Myocyte (in vitro differentiated cells): Measurements from ENCODE around the gene ITGA5. TPM values are rescaled to one million over a fixed set of nuclear protein-coding genes. Genes with fewer than 3 reads are reported as not detected.

Source experiments
- DNase-seq: peaks from one replicate; pipeline ENCODE4 v3.0.0-alpha.2; 2012; ENCODE audit warnings: low read depth
- total RNA-seq: library from RNA; depleted of rRNA; stranded (reverse); fragments of >200 nt; gene quantifications from 2 replicates; pipeline ENCODE4 v1.2.3, GENCODE V29; 2014

The ITGA5 gene
- total RNA-seq, 1 donor from 2014 or later, result 221 TPM

- DNase-seq, result no peak
Measured at GRCh38 chr12:54390176-54390667, 28.8 kb downstream of the ITGA5 start.

DNA sequence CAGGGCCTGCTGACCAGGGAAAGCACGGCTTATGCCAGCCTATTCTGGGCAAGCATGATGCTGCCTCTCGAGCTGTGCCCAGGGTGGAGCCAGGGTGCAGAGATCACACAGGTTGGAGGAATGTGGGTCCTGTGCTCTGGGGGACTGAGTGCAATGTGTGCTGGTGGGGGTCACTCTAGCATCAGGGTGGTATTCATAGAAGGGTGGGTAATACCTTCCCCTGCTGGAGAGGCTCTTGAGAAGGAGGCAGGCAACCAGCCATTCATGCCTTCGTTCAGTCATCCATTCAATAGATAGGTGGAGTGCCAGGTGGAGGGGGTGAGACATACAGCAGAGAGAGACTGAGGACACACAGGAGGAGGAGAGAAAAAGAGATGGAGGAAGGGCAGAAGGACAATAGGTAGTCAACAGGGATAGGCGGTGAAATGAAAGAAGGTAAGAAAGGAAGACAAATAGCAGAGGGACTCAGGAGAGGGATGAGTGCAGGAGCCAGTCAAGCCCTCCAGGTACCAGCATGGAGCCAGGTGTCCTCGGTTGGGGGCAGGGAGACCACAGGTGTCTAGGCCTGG, 29.4 kb downstream of the ITGA5 start:
- no peak for DNase-seq

DNA sequence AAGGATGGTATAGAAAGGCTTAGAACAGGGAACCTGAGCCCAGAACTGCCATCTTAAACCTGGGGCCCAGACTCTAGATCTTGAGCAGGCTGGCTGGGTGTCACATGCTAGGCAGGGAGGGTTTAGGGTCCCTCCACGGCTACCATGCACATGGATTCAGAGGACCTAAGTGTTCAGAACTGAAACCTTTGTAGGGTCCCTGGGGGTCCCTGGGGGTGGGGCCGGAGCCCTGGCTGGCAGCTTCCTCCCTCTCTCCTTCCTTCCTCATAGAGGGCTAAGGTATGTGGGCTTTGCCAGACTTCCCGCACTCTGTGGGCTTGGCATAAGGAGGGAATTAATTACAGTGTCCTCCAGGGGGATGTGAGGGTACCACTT, 29.9 kb downstream of the ITGA5 start:
- DNase-seq, result no peak

DNA sequence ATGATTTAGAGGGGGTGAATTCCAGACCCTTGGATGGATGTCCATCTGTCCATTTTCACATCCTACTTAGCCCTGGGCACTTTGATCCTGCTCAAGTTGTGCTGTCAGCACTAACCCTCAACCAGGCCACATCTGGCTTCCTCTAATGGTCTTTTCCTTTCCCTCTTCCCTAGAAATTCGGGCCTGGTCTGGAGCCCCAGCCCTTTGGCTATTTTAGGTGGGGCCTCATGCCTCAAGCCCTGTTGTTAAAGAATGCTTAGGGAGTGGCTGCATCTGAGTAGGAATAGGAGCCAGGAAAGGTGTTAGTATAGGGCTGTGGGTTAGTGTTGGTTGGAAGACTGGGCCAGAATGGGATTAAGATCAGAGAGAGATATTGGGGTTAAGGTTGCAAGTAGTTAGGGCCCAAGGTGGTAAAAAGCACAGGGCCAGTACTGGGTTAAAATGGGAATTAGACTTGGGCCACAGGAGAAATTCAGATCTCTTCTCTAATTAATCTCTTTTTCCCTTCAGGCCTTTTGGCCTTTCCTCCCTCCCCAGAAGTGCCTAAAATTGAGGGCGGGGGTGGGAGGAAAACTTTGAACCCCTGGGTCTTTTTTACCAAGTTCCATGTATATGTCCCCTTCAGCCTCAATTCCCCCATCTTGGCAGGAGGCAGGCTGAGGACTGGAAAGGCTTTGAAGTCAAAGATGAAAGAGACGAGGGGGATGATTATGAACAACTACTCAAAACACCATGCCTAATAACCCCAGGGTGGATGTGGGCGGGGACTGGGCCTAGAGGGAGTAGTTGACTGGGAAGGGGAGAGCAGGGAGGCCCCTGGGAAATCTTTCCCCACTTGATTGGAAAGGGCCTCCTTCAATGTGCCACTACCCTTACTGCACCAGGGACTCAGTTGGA, 30.6 kb downstream of the ITGA5 start:
- DNase-seq, result no peak

GRCh38 chr12:54387114-54387467, 32.0 kb downstream of the ITGA5 start:
- DNase-seq, result no peak

DNA sequence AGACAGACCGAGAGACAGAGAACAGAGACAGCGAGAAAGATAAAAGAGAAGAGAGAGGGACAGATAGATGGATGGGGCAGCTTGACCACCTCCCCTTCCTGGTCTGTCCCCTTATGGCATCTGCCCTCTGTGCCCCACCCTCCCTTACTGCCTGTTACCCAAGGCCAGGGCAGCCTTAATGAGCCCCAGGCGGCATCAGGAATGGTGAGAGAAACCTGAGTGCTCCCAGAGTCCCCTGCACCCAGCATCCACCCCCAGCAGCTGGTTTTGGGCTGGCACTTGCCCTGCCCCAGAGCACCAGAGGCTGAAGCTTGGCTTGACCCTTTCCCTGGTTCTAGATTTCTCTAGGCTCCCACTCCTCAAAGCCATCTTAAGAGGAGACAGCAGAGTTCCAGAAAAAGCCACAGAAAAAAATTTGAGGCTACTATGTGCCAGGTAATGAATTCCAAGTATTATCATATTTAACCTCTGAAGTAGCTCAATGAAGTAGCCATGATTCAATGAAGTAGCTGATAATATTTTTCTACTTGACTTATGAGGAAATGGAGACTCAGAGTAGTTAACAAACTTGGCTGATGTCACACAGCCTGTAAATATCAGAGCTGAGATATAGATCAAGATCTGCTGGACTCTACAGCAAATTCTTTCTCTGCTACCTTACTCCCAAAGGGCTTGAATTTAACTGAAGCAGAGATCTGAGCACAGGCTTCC, 32.5 kb downstream of the ITGA5 start:
- no peak for DNase-seq

- no peak for DNase-seq
Measured at GRCh38 chr12:54385251-54385914, 33.7 kb downstream of the ITGA5 start.

GRCh38 chr12:54384591-54385041, 34.5 kb downstream of the ITGA5 start, which contains the start of gene ZNF385A:
Gene ZNF385A, minus strand, starts transcription at chr12:54384733. Its CDS starts 219 bp downstream, at chr12:54384514.
- DNase-seq, result no peak

GRCh38 chr12:54383041-54383609, 35.9 kb downstream of the ITGA5 start:
- peak; percentile 76 for DNase-seq

GRCh38 chr12:54381136-54381535, 37.9 kb downstream of the ITGA5 start:
- no peak for DNase-seq

GRCh38 chr12:54379398-54380201, 39.5 kb downstream of the ITGA5 start:
- peak; percentile 93 for DNase-seq

GRCh38 chr12:54378796-54379397, 40.2 kb downstream of the ITGA5 start:
- DNase-seq, result peak; percentile 70

GRCh38 chr12:54377797-54378515, 41.1 kb downstream of the ITGA5 start:
- DNase-seq, result no peak

DNA sequence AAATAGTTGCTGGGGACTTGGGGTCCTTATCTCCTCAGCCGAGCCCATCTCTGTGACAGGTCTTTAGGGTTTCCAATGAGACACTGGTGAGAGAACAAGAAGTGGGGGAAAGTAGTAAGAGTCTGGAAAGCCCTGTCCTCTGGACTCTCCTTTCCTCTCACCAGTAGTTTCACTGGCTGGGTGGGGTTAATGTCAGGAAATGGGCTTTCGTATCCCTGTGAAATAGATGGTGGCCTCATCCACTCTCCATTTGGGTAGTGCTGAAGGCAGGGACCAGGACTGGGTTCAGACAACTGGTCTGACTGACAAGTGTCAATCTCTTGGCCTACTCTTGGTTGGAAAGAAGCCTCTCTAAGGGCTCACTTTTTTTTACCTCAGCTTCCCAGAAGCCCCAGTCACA, 42.1 kb downstream of the ITGA5 start:
- DNase-seq, result no peak

DNA sequence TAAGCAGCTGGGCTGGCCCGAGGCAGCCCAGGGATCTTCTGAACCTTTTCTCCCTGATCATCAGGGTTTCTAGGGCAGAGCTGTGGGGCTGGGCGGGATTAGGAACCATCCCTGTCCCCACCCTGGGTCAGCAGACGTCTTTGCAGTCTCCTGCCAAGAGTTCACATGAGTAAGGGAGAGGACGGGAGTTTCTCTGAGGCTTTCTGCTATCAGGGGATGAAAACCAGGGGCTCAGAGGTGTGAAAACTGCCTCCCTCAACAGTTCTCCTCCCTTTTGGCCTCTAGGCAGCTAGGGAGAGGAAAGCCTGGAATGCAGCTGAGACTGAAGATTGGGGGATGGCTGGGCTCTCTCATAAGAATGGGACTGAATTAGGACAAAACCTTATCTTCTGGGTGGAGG, 42.5 kb downstream of the ITGA5 start:
- DNase-seq, result no peak

- DNase-seq, result no peak
Measured at GRCh38 chr12:54375259-54375579, 43.8 kb downstream of the ITGA5 start.

DNA sequence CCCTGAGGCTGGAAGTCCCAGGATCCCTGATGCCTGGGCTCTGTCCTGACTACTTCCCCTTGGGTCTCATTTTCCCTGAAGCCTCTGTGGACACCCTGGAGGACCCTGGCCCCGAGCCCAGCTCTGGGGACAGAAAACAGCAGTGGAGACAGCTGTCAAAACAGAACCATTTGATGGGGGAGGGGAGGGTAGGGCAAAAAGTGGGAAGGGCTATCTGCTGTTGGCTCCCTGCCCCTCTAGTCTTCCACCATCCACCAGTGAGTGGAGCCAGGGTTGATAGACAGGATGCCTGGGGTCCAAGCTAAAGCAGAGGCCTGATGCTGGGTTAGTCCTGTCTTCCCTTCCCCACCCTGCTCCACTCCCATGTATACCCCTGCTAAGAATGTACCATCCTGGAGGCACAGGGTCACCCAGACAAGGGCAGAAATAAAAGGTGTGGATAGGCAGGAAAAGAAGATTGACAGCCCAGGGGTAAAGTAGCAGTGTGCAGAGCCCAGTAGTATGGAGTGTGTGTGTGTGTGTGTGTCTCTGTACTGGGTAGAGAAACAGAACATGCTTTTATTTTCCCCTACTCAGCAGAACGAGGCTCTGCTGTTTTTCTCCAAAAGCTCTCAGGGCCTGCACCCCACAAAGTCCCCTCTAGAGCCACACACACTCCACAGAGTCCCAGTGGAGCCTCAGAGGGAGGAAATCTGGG, 44.4 kb downstream of the ITGA5 start:
- DNase-seq, result peak; percentile 92
